ENCODE results near the gene KLHDC7B. TPM values are rescaled to one million over a fixed set of nuclear protein-coding genes. Genes with fewer than 3 reads are reported as not detected.
A peak's percentile ranks its signal among the peaks of the same experiment; 100 is the strongest.

Gene KLHDC7B
- total and polyA plus RNA-seq, 2 of the 13 experiments (the other 11 are each of a cell fraction or from before 2014, with no cell fraction given), result 0.11 TPM; not detected in 1

DNA sequence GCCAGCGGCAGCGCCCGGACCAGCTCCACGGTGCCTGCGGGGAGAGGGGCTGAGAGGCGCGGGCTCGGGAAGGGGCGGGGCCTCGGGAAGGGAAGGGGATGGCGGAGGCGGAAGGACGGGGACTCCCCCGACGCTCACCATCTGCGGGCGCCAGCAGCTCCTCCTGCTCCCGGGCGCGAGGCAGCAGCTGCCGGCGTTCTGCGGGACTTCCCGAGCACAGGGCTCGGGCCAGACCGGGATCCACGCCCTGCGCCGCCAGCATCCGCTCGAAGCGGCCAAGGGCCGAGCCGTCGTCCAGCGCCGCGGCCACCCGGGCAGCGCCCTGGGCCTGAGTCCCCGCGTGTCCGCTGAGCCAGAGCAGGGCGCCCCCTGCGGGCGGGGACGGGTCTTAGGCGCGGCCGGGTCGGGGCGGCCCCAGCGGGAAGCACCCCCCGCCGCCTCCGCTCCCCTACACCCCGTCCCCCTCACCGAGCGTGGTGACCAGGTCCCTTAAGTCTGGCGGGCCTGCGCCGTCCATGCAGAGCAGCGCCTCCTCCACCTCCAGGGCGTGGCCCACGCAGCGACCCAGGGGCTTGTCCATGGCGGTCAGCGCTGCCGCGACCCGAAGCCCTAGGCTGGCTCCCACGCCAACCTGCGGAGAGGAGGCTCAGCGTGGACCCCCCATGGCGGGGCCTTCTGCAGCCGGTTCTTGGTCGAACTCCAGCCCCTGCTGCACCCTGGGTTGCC is 19.4 kb upstream of the KLHDC7B start (continued):
- TF ChIP-seq CBX5 (CRISPR knock-in tag; IDR thresholded peaks at IDR 0.05; ENCODE audit: borderline replicate concordance), result no peak
- no peak; the same call in 1 of the 2 replicates for TF ChIP-seq MIER2 (CRISPR knock-in tag; IDR thresholded peaks at IDR 0.05)
- TF ChIP-seq, protein P1, sequence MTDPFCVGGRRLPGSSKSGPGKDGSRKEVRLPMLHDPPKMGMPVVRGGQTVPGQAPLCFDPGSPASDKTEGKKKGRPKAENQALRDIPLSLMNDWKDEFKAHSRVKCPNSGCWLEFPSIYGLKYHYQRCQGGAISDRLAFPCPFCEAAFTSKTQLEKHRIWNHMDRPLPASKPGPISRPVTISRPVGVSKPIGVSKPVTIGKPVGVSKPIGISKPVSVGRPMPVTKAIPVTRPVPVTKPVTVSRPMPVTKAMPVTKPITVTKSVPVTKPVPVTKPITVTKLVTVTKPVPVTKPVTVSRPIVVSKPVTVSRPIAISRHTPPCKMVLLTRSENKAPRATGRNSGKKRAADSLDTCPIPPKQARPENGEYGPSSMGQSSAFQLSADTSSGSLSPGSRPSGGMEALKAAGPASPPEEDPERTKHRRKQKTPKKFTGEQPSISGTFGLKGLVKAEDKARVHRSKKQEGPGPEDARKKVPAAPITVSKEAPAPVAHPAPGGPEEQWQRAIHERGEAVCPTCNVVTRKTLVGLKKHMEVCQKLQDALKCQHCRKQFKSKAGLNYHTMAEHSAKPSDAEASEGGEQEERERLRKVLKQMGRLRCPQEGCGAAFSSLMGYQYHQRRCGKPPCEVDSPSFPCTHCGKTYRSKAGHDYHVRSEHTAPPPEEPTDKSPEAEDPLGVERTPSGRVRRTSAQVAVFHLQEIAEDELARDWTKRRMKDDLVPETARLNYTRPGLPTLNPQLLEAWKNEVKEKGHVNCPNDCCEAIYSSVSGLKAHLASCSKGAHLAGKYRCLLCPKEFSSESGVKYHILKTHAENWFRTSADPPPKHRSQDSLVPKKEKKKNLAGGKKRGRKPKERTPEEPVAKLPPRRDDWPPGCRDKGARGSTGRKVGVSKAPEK (CRISPR knock-in tag; IDR thresholded peaks at IDR 0.05; ENCODE audit: borderline replicate concordance), result no peak
- TF ChIP-seq, protein P2, sequence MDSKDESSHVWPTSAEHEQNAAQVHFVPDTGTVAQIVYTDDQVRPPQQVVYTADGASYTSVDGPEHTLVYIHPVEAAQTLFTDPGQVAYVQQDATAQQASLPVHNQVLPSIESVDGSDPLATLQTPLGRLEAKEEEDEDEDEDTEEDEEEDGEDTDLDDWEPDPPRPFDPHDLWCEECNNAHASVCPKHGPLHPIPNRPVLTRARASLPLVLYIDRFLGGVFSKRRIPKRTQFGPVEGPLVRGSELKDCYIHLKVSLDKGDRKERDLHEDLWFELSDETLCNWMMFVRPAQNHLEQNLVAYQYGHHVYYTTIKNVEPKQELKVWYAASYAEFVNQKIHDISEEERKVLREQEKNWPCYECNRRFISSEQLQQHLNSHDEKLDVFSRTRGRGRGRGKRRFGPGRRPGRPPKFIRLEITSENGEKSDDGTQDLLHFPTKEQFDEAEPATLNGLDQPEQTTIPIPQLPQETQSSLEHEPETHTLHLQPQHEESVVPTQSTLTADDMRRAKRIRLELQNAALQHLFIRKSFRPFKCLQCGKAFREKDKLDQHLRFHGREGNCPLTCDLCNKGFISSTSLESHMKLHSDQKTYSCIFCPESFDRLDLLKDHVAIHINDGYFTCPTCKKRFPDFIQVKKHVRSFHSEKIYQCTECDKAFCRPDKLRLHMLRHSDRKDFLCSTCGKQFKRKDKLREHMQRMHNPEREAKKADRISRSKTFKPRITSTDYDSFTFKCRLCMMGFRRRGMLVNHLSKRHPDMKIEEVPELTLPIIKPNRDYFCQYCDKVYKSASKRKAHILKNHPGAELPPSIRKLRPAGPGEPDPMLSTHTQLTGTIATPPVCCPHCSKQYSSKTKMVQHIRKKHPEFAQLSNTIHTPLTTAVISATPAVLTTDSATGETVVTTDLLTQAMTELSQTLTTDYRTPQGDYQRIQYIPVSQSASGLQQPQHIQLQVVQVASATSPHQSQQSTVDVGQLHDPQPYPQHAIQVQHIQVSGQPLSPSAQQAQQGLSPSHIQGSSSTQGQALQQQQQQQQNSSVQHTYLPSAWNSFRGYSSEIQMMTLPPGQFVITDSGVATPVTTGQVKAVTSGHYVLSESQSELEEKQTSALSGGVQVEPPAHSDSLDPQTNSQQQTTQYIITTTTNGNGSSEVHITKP (CRISPR knock-in tag; IDR thresholded peaks at IDR 0.05; ENCODE audit: low read depth), result no peak
- TF ChIP-seq KDM5B (CRISPR knock-in tag; IDR thresholded peaks at IDR 0.05; ENCODE audit: borderline replicate concordance), result no peak
- TF ChIP-seq POLR2AphosphoS2 (IDR thresholded peaks at IDR 0.05; ENCODE audit: low read depth, low read length), result no peak
- TF ChIP-seq, protein P3, sequence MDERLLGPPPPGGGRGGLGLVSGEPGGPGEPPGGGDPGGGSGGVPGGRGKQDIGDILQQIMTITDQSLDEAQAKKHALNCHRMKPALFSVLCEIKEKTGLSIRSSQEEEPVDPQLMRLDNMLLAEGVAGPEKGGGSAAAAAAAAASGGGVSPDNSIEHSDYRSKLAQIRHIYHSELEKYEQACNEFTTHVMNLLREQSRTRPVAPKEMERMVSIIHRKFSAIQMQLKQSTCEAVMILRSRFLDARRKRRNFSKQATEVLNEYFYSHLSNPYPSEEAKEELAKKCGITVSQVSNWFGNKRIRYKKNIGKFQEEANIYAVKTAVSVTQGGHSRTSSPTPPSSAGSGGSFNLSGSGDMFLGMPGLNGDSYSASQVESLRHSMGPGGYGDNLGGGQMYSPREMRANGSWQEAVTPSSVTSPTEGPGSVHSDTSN (CRISPR knock-in tag; IDR thresholded peaks at IDR 0.05), result no peak
- no peak for TF ChIP-seq KMT2A (CRISPR knock-in tag; IDR thresholded peaks at IDR 0.05)
- TF ChIP-seq, protein P4, sequence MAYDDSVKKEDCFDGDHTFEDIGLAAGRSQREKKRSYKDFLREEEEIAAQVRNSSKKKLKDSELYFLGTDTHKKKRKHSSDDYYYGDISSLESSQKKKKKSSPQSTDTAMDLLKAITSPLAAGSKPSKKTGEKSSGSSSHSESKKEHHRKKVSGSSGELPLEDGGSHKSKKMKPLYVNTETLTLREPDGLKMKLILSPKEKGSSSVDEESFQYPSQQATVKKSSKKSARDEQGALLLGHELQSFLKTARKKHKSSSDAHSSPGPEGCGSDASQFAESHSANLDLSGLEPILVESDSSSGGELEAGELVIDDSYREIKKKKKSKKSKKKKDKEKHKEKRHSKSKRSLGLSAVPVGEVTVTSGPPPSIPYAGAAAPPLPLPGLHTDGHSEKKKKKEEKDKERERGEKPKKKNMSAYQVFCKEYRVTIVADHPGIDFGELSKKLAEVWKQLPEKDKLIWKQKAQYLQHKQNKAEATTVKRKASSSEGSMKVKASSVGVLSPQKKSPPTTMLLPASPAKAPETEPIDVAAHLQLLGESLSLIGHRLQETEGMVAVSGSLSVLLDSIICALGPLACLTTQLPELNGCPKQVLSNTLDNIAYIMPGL (CRISPR knock-in tag; IDR thresholded peaks at IDR 0.05; ENCODE audit: borderline replicate concordance in 1 of 2, low read depth in 1 of 2), result peak; percentile 18 to 76; a peak in 2 of 4 replicates
- no peak; the same call in 1 of the 2 replicates for TF ChIP-seq TOE1 (CRISPR knock-in tag; IDR thresholded peaks at IDR 0.05)
- TF ChIP-seq, protein P5, sequence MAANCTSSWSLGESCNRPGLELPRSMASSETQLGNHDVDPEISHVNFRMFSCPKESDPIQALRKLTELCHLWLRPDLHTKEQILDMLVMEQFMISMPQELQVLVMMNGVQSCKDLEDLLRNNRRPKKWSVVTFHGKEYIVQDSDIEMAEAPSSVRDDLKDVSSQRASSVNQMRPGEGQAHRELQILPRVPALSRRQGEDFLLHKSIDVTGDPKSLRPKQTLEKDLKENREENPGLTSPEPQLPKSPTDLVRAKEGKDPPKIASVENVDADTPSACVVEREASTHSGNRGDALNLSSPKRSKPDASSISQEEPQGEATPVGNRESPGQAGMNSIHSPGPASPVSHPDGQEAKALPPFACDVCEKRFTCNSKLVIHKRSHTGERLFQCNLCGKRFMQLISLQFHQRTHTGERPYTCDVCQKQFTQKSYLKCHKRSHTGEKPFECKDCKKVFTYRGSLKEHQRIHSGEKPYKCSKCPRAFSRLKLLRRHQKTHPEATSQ (CRISPR knock-in tag; IDR thresholded peaks at IDR 0.05; ENCODE audit: borderline replicate concordance), result peak; percentile 47; the same call in 1 of the 2 replicates
- TF ChIP-seq AHR (CRISPR knock-in tag; IDR thresholded peaks at IDR 0.05), result no peak; the same call in 1 of the 2 replicates
- no peak for TF ChIP-seq ZNF629 (CRISPR knock-in tag; conservative IDR thresholded peaks at IDR 0.05)
- TF ChIP-seq MBD4 (IDR thresholded peaks at IDR 0.05; ENCODE audit: borderline replicate concordance, low read length), result no peak
